Stimulated activated CD8-positive, alpha-beta memory T cell treated with anti-CD3 and anti-CD28 coated beads, Interleukin-7, amount 100 ng/mL, for 24 hours (primary cell): ENCODE data around the gene ABCC4.

ENCODE experiments used
- DNase-seq: peaks from one replicate; pipeline ENCODE4 v3.0.0-alpha.2; 2020; ENCODE audit warnings: low read depth

Gene ABCC4

GRCh38 chr13:95258619-95259194 is 42.5 kb downstream of the ABCC4 start:
- no peak for DNase-seq

- DNase-seq = no peak
Measured at GRCh38 chr13:95258098-95258497, 43.2 kb downstream of the ABCC4 start.

- DNase-seq = no peak
Measured at GRCh38 chr13:95256091-95256490, 45.2 kb downstream of the ABCC4 start.

GRCh38 chr13:95255072-95255732 is 46.0 kb downstream of the ABCC4 start:
- no peak for DNase-seq

- DNase-seq = no peak
Measured at GRCh38 chr13:95254339-95254738, 46.9 kb downstream of the ABCC4 start.

- DNase-seq = no peak
Measured at GRCh38 chr13:95253033-95253432, 48.2 kb downstream of the ABCC4 start.

- no peak for DNase-seq
Measured at GRCh38 chr13:95251641-95252040, 49.6 kb downstream of the ABCC4 start.

GRCh38 chr13:95250961-95251360 is 50.3 kb downstream of the ABCC4 start:
- DNase-seq = no peak

- DNase-seq = no peak
Measured at GRCh38 chr13:95248953-95249352, 52.3 kb downstream of the ABCC4 start.

GRCh38 chr13:95247852-95248251 is 53.4 kb downstream of the ABCC4 start:
- no peak for DNase-seq

- no peak for DNase-seq
Measured at GRCh38 chr13:95247171-95247570, 54.1 kb downstream of the ABCC4 start.

GRCh38 chr13:95246292-95247082 is 54.8 kb downstream of the ABCC4 start:
- DNase-seq = no peak

- no peak for DNase-seq
Measured at GRCh38 chr13:95245071-95245470, 56.2 kb downstream of the ABCC4 start.

- no peak for DNase-seq
Measured at GRCh38 chr13:95243207-95243606, 58.0 kb downstream of the ABCC4 start.

GRCh38 chr13:95241321-95241720 is 59.9 kb downstream of the ABCC4 start:
- DNase-seq = no peak

- DNase-seq = no peak
Measured at GRCh38 chr13:95239283-95239682, 62.0 kb downstream of the ABCC4 start.

GRCh38 chr13:95237310-95237870 is 63.9 kb downstream of the ABCC4 start:
- DNase-seq = no peak

GRCh38 chr13:95236774-95237173 is 64.5 kb downstream of the ABCC4 start:
- no peak for DNase-seq

- DNase-seq = no peak
Measured at GRCh38 chr13:95235974-95236373, 65.3 kb downstream of the ABCC4 start.

- DNase-seq = no peak
Measured at GRCh38 chr13:95235199-95235756, 66.0 kb downstream of the ABCC4 start.

- DNase-seq = no peak
Measured at GRCh38 chr13:95234242-95234641, 67.0 kb downstream of the ABCC4 start.

GRCh38 chr13:95233026-95233635 is 68.1 kb downstream of the ABCC4 start:
- DNase-seq = no peak
